NCI-H524 treated with DMSO at 0.1 percent for 48 hours (cell line): ENCODE data around the gene TALDO1.

Source experiments
- DNase-seq: peaks from one replicate; lab custom pipeline; 2025; lab: John Stamatoyannopoulos, UW

Gene TALDO1

DNA sequence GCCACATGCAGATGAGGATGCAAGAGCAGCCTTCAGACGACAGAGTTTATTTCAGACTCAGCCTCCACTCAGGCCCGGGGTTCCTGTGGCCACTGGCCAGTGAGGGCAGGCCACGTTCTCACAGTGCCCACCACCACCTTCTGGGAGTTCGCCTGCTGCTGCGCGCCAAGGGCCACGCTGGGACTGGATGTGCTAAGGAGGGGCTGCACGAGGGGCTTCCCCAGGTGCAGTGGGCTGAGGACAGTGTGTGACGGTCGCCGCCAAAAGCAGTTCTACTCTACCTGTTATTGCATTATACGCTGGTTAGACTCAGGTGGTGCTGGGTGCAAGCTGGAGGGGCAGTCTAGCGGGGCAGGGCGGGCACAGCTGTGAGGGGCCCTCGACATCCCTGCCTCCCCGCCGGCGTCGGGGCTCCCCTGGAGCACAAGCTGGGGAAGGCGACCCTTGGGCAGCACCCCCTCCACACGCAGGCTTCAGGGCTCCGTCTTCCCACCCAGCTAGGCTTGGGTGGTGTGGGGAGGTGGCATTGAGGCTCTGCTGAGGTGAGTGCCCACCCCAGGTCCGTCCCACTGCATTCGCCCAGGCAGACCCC is 39.9 kb downstream of the TALDO1 start:
- no peak for DNase-seq

- no peak for DNase-seq
These were observed 40.9 kb downstream of the TALDO1 start for GRCh38 chr11:788009-788640.

DNA sequence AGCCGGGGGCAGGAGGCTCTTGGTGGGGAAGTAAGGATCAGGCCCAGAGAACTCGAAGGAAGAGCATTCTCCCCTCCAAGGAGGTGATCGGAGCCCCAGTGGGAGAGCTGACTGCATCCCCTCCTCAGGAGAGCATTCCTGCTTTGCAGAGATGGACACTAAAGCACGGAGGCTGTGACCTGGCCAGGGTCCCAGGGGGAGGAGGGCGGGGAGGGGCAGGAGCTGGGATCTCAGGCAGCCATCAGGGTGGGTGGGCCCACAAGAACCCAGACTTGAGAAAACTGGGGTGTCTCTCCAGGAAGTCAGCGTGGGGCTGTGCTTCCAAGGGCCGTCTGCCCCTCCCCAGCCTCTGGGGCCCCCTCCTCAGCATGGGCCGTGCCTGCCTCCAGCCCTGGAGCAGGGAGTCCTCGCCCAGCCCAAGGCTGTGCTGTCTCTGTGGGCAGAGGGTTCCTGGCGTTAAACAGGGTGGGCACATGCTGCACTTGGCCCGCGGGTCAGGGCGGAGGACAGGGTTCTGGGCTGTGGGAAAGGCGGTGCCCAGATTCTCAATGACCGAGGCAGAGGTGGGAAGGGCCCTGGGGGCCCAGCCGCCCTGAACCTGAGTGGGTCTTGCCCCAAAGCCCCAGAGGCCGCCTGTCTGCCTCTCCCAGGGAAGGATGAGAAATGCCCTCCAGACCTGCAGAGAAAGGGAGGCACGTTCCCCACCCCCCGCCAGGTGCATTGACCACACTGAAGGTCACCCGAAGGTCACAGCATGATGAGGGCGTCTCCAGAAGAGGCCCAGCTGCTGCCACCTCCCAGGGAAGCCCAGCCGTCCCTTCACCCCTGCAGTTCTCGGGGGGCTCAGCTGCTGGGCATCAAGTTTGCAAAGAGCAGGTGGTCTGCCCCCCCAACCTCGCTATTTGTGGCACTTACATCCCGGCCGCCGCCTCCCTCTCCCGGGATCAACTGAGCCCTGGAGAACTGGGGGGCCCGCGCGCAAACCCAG is 42.0 kb downstream of the TALDO1 start:
- no peak for DNase-seq

GRCh38 chr11:789943-790342 is 42.7 kb downstream of the TALDO1 start, which contains the start of gene CEND1:
CEND1 (minus strand) TSS chr11:790090; CDS start chr11:788576, 1,514 bp downstream.
- no peak for DNase-seq

DNA sequence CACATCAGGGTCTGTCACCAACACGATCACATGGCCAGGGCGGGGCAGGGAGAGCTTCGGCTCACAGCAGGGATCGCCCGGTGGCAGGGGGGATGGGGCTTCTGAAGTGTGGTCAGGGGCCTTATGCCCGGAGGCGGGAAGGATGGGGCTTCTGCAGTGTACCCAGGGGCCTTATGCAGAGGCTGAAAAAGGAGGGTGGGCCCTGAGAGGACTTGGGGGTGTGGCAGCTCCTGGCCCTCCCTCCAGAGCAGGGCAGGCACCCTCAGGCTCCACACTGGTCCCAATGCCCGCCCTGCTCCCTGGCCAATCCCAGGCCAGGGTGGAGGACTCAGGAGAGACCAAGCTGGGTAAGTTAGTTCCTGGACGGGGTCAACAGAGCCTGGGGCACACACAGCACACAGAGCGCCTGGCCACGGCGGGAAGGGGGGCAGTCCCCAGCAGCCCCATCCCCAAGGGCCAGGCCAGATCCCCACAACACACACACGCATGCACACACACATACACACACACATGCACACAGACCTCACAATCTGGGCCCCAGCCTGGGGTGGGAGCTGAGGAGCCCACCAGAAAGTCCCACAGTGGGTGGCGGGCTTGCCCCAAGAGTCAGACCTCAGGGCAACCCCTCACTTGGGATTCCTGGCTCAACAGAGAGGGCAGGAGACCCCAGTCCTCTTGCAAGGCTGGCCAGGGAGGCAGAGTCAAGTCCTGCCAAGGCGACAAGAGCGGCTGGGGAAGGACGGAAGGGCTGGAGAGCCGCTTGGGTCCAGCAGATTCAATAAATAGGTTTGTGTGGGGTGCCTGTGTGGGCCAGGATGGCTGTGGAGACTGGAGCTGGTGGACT is 43.7 kb downstream of the TALDO1 start:
- DNase-seq = no peak

GRCh38 chr11:791658-792534 is 44.6 kb downstream of the TALDO1 start:
- no peak for DNase-seq

- DNase-seq = no peak
These were observed 45.2 kb downstream of the TALDO1 start for GRCh38 chr11:792535-792821.

GRCh38 chr11:792873-793272 is 45.6 kb downstream of the TALDO1 start:
- no peak for DNase-seq

DNA sequence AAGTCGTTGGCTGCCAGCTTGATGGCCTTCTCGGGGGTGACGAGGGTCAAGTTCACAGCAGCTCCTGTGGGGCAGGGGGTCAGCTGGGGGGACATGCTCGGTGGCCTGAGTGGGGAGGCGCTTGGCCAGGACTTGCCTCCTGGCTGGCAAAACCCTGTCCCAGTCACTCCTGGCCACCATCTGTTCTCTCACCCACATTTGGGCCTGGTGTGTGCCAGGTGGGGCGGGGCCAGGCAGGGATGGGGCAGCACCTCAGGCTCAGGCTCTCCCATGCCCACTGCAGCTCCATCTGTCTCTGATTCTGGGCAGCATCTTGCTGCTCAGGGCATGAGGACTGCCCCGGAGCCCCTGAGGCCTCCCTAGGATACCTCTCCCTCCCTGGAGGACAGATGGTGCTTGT is 46.3 kb downstream of the TALDO1 start:
- DNase-seq = peak; percentile 59

- DNase-seq = no peak
These were observed 46.9 kb downstream of the TALDO1 start for GRCh38 chr11:794013-794765.

- no peak for DNase-seq
These were observed 47.7 kb downstream of the TALDO1 start for GRCh38 chr11:794766-795633.

- DNase-seq = no peak
These were observed 48.6 kb downstream of the TALDO1 start for GRCh38 chr11:795634-796564.

DNA sequence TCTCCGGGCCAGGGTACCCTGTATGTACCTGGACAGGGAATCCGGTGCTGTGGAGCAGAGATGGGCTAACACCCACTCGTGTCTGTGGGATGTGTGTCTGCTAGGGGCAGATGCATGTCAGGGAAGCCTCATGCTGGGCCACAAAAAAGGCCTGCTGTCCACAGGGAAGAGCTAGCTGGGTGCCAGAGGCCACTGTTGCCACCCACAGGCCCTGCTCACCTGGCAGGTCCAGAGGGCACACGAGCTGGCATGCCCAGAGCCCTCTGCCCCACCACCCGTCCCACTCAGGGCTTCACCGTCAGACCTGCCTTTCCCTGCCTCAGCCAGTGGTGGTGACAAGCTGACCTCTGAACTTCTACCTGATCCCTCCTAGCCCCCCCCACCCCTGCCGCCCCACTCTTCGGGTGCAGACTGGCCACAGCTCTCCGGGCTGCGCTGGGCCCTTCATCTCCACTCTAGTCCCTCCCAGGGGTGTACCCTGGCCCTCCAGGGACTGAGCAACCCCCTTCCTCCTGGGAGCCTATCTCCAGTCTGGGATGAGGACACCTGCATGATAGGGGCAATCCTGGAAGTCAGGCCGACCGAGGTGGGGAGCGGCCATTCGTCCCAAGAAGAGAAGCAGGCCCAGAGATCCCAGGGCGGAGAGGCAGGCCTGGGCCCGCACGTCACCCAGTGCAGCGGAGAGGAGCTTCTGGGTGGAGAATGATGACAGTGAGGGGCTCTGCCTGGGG is 49.5 kb downstream of the TALDO1 start:
- DNase-seq = no peak

DNA sequence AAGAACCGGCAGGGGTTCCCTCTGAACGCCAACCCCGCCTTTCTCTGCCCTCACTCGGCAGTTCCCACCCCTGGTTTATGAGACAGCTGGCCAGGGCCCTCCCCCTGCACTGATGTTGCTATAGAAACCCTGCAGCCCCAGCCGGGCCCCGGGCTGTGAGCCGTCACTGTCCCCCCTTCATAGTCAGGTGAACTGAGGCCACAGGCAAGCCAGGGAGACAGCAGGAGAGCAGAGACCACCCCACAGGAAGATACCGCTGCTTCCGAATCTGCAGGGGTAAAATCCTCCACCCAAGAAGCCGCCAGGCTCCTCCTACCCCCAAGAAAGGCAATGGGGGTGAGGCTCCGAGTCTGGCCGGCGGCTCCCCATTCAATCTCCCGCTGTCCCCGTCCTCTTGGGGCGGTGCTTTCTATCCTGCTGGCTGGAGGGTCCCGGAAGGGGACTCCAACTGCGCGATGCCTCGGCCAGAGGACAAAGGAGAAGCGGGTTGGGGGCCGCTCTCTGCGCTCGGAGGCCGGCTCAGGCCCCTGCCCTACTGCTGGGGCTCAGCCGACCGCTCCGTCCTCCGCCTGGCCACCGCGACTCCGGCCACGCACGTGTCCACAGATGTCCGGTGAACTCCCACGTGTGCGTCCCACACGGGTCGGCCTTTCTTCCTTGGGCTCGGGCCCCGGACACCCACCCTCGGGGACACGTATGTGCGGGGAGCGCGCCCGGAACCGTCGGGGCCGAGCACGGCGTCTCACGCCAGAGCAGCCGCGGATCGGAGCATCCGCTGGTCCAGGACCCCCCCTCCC is 50.2 kb downstream of the TALDO1 start:
- peak; percentile 27 for DNase-seq

GRCh38 chr11:798093-798713 is 50.9 kb downstream of the TALDO1 start, which contains the start of gene SLC25A22:
SLC25A22 (minus strand) TSS chr11:798281; CDS start chr11:795006, 3,275 bp downstream.
- DNase-seq = no peak
